Caco-2 (cell line): ENCODE data around the gene TBCK. TPM values are rescaled to one million over a fixed set of nuclear protein-coding genes. Genes with fewer than 3 reads are reported as not detected.

Source experiments
- BruUV-seq: library from RNA; stranded (reverse); fragments of 400-500 nt; replicated peaks from 2 replicates; lab custom pipeline; 2021; lab: Mats Ljungman, UMichigan
- CTCF ChIA-PET: fragments of 300-600 bp; sonication (Branson Sonifier 250); formaldehyde crosslinking; loops from one replicate; lab custom pipeline; 2022; ENCODE audit warnings: antibody characterized with exemption; lab: Charles Lee
- POLR2A ChIA-PET: fragments of 300-600 bp; sonication (Branson Sonifier 250); formaldehyde crosslinking; loops from one replicate; lab custom pipeline; 2022; ENCODE audit warnings: antibody characterized with exemption; lab: Charles Lee
- DNase-seq, 2 experiments: peaks; one replicate each; pipeline versions ENCODE4 v3.0.0 to v3.0.0-alpha.2; 2020 to 2022
- H3K27me3 ChIP-seq: replicated peaks from 2 replicates; pipeline ENCODE4 v1.6.0; 2011; ENCODE audit warnings: low read length; ENCODE audit not compliant: control insufficient read depth, insufficient read depth
- H3K36me3 ChIP-seq: 2 replicates; pipeline ENCODE4 v1.5.1; 2011; ENCODE audit warnings: low read length; ENCODE audit not compliant: control insufficient read depth, insufficient read depth
- H3K4me1 ChIP-seq: fragments of 250-450 bp; sonication (Bioruptor Pico); 2 replicates; pipeline ENCODE4 v1.5.1; 2020; ENCODE audit warnings: mild to moderate bottlenecking
- H3K4me3 ChIP-seq: 2 replicates; pipeline ENCODE4 v1.5.1; 2011; ENCODE audit warnings: low read depth, mild to moderate bottlenecking, control low read depth, low read length
- H3K9me3 ChIP-seq: fragments of 250-450 bp; sonication (Bioruptor Pico); 2 replicates; pipeline ENCODE4 v1.5.1; 2020; ENCODE audit warnings: mild to moderate bottlenecking, moderate library complexity
- H3K27ac Mint-ChIP-seq: one replicate; pipeline ENCODE4 v1.8.0; 2022; ENCODE audit warnings: mixed read lengths; ENCODE audit not compliant: unreplicated experiment
- H3K27me3 Mint-ChIP-seq: one replicate; pipeline ENCODE4 v1.8.0; 2022; ENCODE audit warnings: mixed read lengths; ENCODE audit not compliant: insufficient read depth, unreplicated experiment
- H3K36me3 Mint-ChIP-seq: one replicate; pipeline ENCODE4 v1.8.0; 2022; ENCODE audit warnings: mild to moderate bottlenecking, mixed read lengths; ENCODE audit not compliant: insufficient read depth, unreplicated experiment
- H3K4me1 Mint-ChIP-seq: one replicate; pipeline ENCODE4 v1.8.0; 2022; ENCODE audit warnings: low read depth, mixed read lengths; ENCODE audit not compliant: unreplicated experiment
- H3K4me3 Mint-ChIP-seq: one replicate; pipeline ENCODE4 v1.8.0; 2022; ENCODE audit warnings: mild to moderate bottlenecking, moderate library complexity, mixed read lengths; ENCODE audit not compliant: unreplicated experiment
- H3K9me3 Mint-ChIP-seq: one replicate; pipeline ENCODE4 v1.8.0; 2022; ENCODE audit warnings: mixed read lengths; ENCODE audit not compliant: unreplicated experiment
- CTCF ChIP-seq, 2 experiments: fragments of 200-600 bp in 1 of 2; IDR thresholded peaks; 1 replicate in 1 of 2; 2 replicates in 1 of 2; pipeline versions ENCODE4 v1.5.1 to v1.8.0; 2011 to 2022; ENCODE audit warnings: antibody characterized with exemption in 1 of 2, control low read depth in 1 of 2, inconsistent platforms in 1 of 2, low read depth in 1 of 2, low read length in 1 of 2, mild to moderate bottlenecking in 1 of 2, moderate library complexity in 1 of 2; ENCODE audit not compliant: insufficient read depth in 1 of 2, severe bottlenecking in 1 of 2, unreplicated experiment in 1 of 2
- intact Hi-C: fragments of 100-400 bp; cut with micrococcal nuclease; formaldehyde crosslinking; loops from one replicate; pipeline ENCODE4 v1.10.0; 2022; ENCODE audit not compliant: unreplicated experiment
- total RNA-seq: library from RNA; stranded (reverse); gene quantifications from 2 replicates; pipeline ENCODE4 v1.2.3, GENCODE V29; 2022

TBCK gene
- total RNA-seq, 1 experiment from 2014 or later, result 51.1 TPM

GRCh38 chr4:106362086-106362825, 46.2 kb upstream of the TBCK start:
- H3K4me1 Mint-ChIP-seq, result peaks cover 2% of the 10 kb centered on the region
- no peaks in the 10 kb centered on the region for H3K9me3 Mint-ChIP-seq
- Histone ChIP-seq H3K9me3 (no peaks in the 10 kb centered on the region), H3K4me1 (peaks cover 12% of the 10 kb centered on the region), H3K36me3 (no peaks in the 10 kb centered on the region), H3K27me3 (no peaks in the 10 kb centered on the region), H3K4me3 (no peak overlapping the region)
- no peak overlapping the region for H3K4me3 Mint-ChIP-seq
- ChIA-PET POLR2A (no interaction called here), CTCF (no interaction called here)
- no peaks in the 10 kb centered on the region for H3K36me3 Mint-ChIP-seq
- DNase-seq, result no peak
- intact Hi-C loops, result loop anchor here (10.0 kb wide), 2 partner anchors 223 to 383 kb away; no protein-coding TSS in a partner anchor
- no peaks in the 10 kb centered on the region for H3K27me3 Mint-ChIP-seq
- no TSS peak for BruUV-seq
- no peak for TF ChIP-seq CTCF (IDR thresholded peaks at IDR 0.05; ENCODE audit: insufficient read depth in 1 of 2, low read depth in 1 of 2, low read length in 1 of 2, severe bottlenecking in 1 of 2, unreplicated experiment in 1 of 2)
- no peak overlapping the region for H3K27ac Mint-ChIP-seq

GRCh38 chr4:106358899-106359298, 42.9 kb upstream of the TBCK start:
- Histone ChIP-seq H3K4me3 (no peak overlapping the region), H3K27me3 (no peaks in the 10 kb centered on the region), H3K9me3 (no peaks in the 10 kb centered on the region), H3K4me1 (no peaks in the 10 kb centered on the region), H3K36me3 (no peaks in the 10 kb centered on the region)
- TF ChIP-seq CTCF (IDR thresholded peaks at IDR 0.05; ENCODE audit: insufficient read depth in 1 of 2, low read depth in 1 of 2, low read length in 1 of 2, severe bottlenecking in 1 of 2, unreplicated experiment in 1 of 2), result no peak
- DNase-seq, result no peak
- no TSS peak for BruUV-seq
- H3K27me3 Mint-ChIP-seq, result no peaks in the 10 kb centered on the region
- ChIA-PET POLR2A (no interaction called here), CTCF (no interaction called here)
- H3K4me3 Mint-ChIP-seq, result no peak overlapping the region
- no peaks in the 10 kb centered on the region for H3K9me3 Mint-ChIP-seq
- intact Hi-C loops, result no loop called here
- H3K36me3 Mint-ChIP-seq, result no peaks in the 10 kb centered on the region
- no peaks in the 10 kb centered on the region for H3K4me1 Mint-ChIP-seq
- no peak overlapping the region for H3K27ac Mint-ChIP-seq

- intact Hi-C loops, result no loop called here
- no peak for DNase-seq
- H3K36me3 Mint-ChIP-seq, result peaks cover 18% of the 10 kb centered on the region
- CTCF ChIA-PET, result no interaction called here
- POLR2A ChIA-PET, result no interaction called here
- peaks cover 6% of the 10 kb centered on the region for H3K4me1 Mint-ChIP-seq
- H3K9me3 Mint-ChIP-seq, result no peaks in the 10 kb centered on the region
- no TSS peak for BruUV-seq
- no peak overlapping the region for H3K27ac Mint-ChIP-seq
- no peaks in the 10 kb centered on the region for H3K27me3 Mint-ChIP-seq
- H3K4me3 Mint-ChIP-seq, result no peak overlapping the region
- no peak for TF ChIP-seq CTCF (IDR thresholded peaks at IDR 0.05; ENCODE audit: insufficient read depth in 1 of 2, low read depth in 1 of 2, low read length in 1 of 2, severe bottlenecking in 1 of 2, unreplicated experiment in 1 of 2)
- Histone ChIP-seq H3K4me1 (no peaks in the 10 kb centered on the region), H3K27me3 (no peaks in the 10 kb centered on the region), H3K36me3 (no peaks in the 10 kb centered on the region), H3K4me3 (no peak overlapping the region), H3K9me3 (no peaks in the 10 kb centered on the region)
These were observed 39.2 kb upstream of the TBCK start for GRCh38 chr4:106355193-106355592.
